Transverse colon (tissue), 4 donors: ENCODE results near the gene CRYBA4. TPM values are rescaled to one million over a fixed set of nuclear protein-coding genes. Genes with fewer than 3 reads are reported as not detected.

Experiments used
- DNase-seq: peaks from one replicate; pipeline ENCODE4 v3.0.0-alpha.2; 2019
- H3K27ac ChIP-seq, 4 donors: fragments of 200-600 bp; sonication (generic); 2 replicates each; pipeline ENCODE4 v1.5.1; 2016 to 2018; ENCODE audit warnings: inconsistent platforms in 4 of 4
- H3K27me3 ChIP-seq: fragments of 200-600 bp; sonication (generic); 2 replicates; pipeline ENCODE4 v1.5.1; 2017; ENCODE audit warnings: inconsistent platforms
- H3K36me3 ChIP-seq, 4 donors: fragments of 200-600 bp; sonication (generic); 2 replicates each; pipeline ENCODE4 v1.5.1; 2017 to 2019; ENCODE audit warnings: inconsistent platforms in 4 of 4
- H3K4me1 ChIP-seq, 4 donors: fragments of 200-600 bp; sonication (generic); 2 replicates each; pipeline ENCODE4 v1.5.1; 2017 to 2020; ENCODE audit warnings: inconsistent platforms in 4 of 4
- H3K4me3 ChIP-seq, 4 donors: fragments of 200-600 bp; sonication (generic); 1 replicate in 1 of 4; 2 replicates in 3 of 4; pipeline versions ENCODE4 v1.5.1 to v1.6.1; 2017 to 2019; ENCODE audit warnings: inconsistent platforms in 4 of 4
- H3K9me3 ChIP-seq, 2 donors: fragments of 200-600 bp; sonication (generic); 2 replicates each; pipeline ENCODE4 v1.5.1; 2017 to 2019; ENCODE audit warnings: inconsistent platforms in 2 of 2
- CTCF ChIP-seq, 5 experiments: fragments of 200-600 bp in 3 of 5; fragments of 450-650 bp in 2 of 5; sonication (generic) in 3 of 5; IDR thresholded peaks; 1 replicate in 2 of 5; 2 replicates in 3 of 5; pipeline ENCODE4 v1.5.1; 2016 to 2017; ENCODE audit warnings: antibody characterized with exemption in 5 of 5, inconsistent platforms in 3 of 5, mild to moderate bottlenecking in 2 of 5, moderate library complexity in 1 of 5
- EP300 ChIP-seq: sonication (generic); formaldehyde crosslinking; IDR thresholded peaks from one replicate; pipeline ENCODE4 v1.6.1; 2017; ENCODE audit warnings: antibody characterized with exemption, low read depth
- POLR2A ChIP-seq: fragments of 450-650 bp; IDR thresholded peaks from one replicate; pipeline ENCODE4 v1.6.1; 2016; ENCODE audit warnings: antibody characterized with exemption, mild to moderate bottlenecking, moderate library complexity
- POLR2AphosphoS5 ChIP-seq, 3 donors: sonication (generic); formaldehyde crosslinking; IDR thresholded peaks; one replicate each; pipeline ENCODE4 v1.6.1; 2016; ENCODE audit warnings: antibody characterized with exemption in 3 of 3
- WGBS, 2 donors: methylation state at CpG; one replicate each; pipeline ENCODE4 v1.1.5; 2018; ENCODE audit warnings: low coverage in 1 of 2; 5-methylcytosine and 5-hydroxymethylcytosine counted together
- in situ Hi-C, 4 donors: fragments of 200-750 bp; cut with MboI; loops; one replicate each; pipeline versions ENCODE4 v1.15.0 to v1.15.1; 2017; ENCODE audit warnings: low sequenced_read_pairs in 3 of 4, low pct_ligation_motif_present in 1 of 4, low pct_unique_long_range_greater_than_20kb in 1 of 4
- intact Hi-C: fragments of 100-400 bp; cut with DNase I; formaldehyde crosslinking; loops from one replicate; pipeline ENCODE4 v1.15.1; 2023; ENCODE audit warnings: low total_unique reads
- total RNA-seq, 4 donors: library from RNA; depleted of rRNA; stranded (reverse); fragments of >200 nt; gene quantifications; one replicate each; pipeline ENCODE4 v1.1.0, GENCODE V29; 2016

Gene CRYBA4
- total RNA-seq, 4 donors from 2014 or later = not detected

- Histone ChIP-seq H3K9me3 (no peaks in the 10 kb centered on the region), H3K4me3 (no peak overlapping the region), H3K4me1 (peaks cover 0 to 8% (median 2%) of the 10 kb centered on the region in 4 donors), H3K27me3 (no peaks in the 10 kb centered on the region), H3K36me3 (no peaks in the 10 kb centered on the region), H3K27ac (no peak overlapping the region)
- in situ Hi-C loops (no loop called here), intact Hi-C loops (no loop called here)
- no peak for DNase-seq
- TF ChIP-seq CTCF (IDR thresholded peaks at IDR 0.05) (no peak), EP300 (no peak), POLR2AphosphoS5 (IDR thresholded peaks at IDR 0.05) (no peak), POLR2A (no peak)
- 67 to 68% methylated on average over 8 of the region's 8 CpGs for WGBS, 2 donors
Measured at GRCh38 chr22:26632422-26633155, 10.8 kb downstream of the CRYBA4 start.

GRCh38 chr22:26634189-26634588 lies 12.4 kb downstream of the CRYBA4 start:
- no peak for DNase-seq
- WGBS, 2 donors = 84 to 97% methylated on average over 3 of the region's 3 CpGs
- no peaks in the 10 kb centered on the region for H3K27me3 ChIP-seq
- H3K27ac ChIP-seq = no peak overlapping the region
- intact Hi-C loops = no loop called here
- in situ Hi-C loops = no loop called here
- H3K4me3 ChIP-seq = no peak overlapping the region
- H3K9me3 ChIP-seq = no peaks in the 10 kb centered on the region
- no peak for TF ChIP-seq CTCF (IDR thresholded peaks at IDR 0.05)
- no peak for TF ChIP-seq POLR2AphosphoS5 (IDR thresholded peaks at IDR 0.05)
- TF ChIP-seq POLR2A = no peak
- no peak for TF ChIP-seq EP300
- no peaks in the 10 kb centered on the region for H3K36me3 ChIP-seq
- peaks cover 0 to 3% (median 1%) of the 10 kb centered on the region in 4 donors for H3K4me1 ChIP-seq

GRCh38 chr22:26635117-26635516 lies 13.4 kb downstream of the CRYBA4 start:
- Histone ChIP-seq H3K27me3 (no peaks in the 10 kb centered on the region), H3K4me3 (no peak overlapping the region), H3K27ac (no peak overlapping the region), H3K9me3 (no peaks in the 10 kb centered on the region), H3K36me3 (no peaks in the 10 kb centered on the region), H3K4me1 (no peaks in the 10 kb centered on the region)
- TF ChIP-seq CTCF (IDR thresholded peaks at IDR 0.05) = no peak
- TF ChIP-seq POLR2A = no peak
- TF ChIP-seq POLR2AphosphoS5 (IDR thresholded peaks at IDR 0.05) = no peak
- TF ChIP-seq EP300 = no peak
- WGBS, 2 donors = 81 to 83% methylated on average over 2 of the region's 2 CpGs
- DNase-seq = no peak
- in situ Hi-C loops = no loop called here
- intact Hi-C loops = no loop called here

GRCh38 chr22:26636296-26636695 lies 14.5 kb downstream of the CRYBA4 start:
- DNase-seq = no peak
- TF ChIP-seq POLR2A = no peak
- TF ChIP-seq EP300 = no peak
- TF ChIP-seq CTCF (IDR thresholded peaks at IDR 0.05) = no peak
- TF ChIP-seq POLR2AphosphoS5 (IDR thresholded peaks at IDR 0.05) = no peak
- in situ Hi-C loops = no loop called here
- Histone ChIP-seq H3K27ac (no peak overlapping the region), H3K36me3 (no peaks in the 10 kb centered on the region), H3K4me1 (no peaks in the 10 kb centered on the region), H3K9me3 (no peaks in the 10 kb centered on the region), H3K27me3 (peaks cover 4% of the 10 kb centered on the region), H3K4me3 (no peak overlapping the region)
- intact Hi-C loops = no loop called here
- WGBS, 2 donors = 40 to 52% methylated on average over 1 of the region's 1 CpG
